Measurements from ENCODE around the gene KLC4.
A peak's percentile ranks its signal among the peaks of the same experiment; 100 is the strongest.

The KLC4 gene

DNA sequence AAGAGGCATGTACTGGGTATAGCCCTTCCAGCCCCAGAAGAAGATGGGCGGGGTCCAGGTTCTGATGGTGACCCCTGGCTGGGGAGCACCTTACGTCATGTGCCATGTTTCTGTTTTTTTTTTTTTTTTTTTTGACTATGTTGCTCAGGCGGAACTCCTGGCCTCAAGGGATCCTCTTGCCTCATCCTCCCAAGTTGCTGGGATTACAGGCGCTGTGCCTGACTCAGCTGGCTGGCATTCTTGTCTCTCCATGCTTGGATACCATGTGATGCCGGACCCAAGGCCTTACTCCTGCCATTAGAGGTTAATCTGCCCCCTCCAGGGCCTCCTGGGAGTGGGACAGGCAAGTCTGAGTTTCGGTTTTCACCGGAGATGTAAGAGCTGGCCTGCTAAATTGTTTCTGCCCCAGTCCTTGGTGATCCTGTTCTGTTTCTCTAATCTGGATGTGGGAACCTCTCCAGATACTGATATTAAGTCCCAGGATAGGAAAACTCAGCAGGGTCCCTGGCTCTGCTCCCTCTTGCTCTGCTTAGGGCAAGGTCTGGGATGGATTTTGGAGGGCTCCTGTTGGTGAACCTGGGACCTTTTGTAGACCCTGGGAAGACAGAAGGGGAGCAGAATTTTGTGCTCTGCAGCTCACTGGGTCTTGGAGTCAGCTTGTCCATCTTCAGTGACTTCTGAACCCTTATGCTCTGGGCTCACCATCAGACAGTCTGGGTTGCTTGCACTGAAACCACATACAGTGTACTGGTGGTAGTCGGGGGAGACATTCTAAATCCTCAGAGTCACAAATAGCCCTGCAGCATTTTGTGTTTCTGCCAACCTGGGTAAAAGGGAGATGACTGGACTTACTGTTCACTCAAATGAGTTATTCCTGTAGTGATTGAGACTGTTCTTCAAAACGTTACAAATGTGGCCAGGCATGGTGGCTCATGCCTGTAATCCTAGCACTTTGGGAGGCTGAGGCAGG is 61.8 kb downstream of the KLC4 start:
- ATAC-seq, result peak; percentile 82
- TF ChIP-seq ZNF70 (CRISPR knock-in tag; IDR thresholded peaks at IDR 0.05) (peak; percentile 19; the same call in 1 of the 2 replicates), OSR1 (CRISPR knock-in tag; IDR thresholded peaks at IDR 0.05) (no peak), RARB (CRISPR knock-in tag; IDR thresholded peaks at IDR 0.05) (no peak), ISL1 (CRISPR knock-in tag; IDR thresholded peaks at IDR 0.05) (0 out of 2 replicates have a peak, but pooled peaks have one; percentile 19), ZFP3 (CRISPR knock-in tag; IDR thresholded peaks at IDR 0.05) (peak; percentile 49; the same call in 1 of the 2 replicates), ZFP30 (CRISPR knock-in tag; IDR thresholded peaks at IDR 0.05) (no peak)

DNA sequence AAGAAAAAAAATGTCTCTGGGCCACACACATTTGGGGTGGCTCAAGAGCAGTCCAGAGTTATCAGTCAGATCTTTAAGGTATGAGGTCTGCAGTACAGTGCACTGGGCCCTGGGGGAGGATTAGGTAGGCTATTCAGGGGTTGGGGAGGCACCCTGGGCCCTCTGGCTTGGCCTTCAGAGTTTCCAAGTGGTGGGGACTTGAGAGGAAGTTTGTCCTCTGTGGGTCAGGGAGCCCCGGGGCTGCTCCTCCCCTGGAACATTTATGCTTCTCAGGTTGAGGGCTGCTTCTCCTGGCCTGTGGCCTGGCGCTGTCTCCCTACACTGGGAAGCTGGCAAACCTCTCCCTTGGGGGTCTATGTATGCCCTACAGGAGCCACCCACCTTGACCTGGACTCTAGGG is 62.7 kb downstream of the KLC4 start:
- no peak for ATAC-seq

DNA sequence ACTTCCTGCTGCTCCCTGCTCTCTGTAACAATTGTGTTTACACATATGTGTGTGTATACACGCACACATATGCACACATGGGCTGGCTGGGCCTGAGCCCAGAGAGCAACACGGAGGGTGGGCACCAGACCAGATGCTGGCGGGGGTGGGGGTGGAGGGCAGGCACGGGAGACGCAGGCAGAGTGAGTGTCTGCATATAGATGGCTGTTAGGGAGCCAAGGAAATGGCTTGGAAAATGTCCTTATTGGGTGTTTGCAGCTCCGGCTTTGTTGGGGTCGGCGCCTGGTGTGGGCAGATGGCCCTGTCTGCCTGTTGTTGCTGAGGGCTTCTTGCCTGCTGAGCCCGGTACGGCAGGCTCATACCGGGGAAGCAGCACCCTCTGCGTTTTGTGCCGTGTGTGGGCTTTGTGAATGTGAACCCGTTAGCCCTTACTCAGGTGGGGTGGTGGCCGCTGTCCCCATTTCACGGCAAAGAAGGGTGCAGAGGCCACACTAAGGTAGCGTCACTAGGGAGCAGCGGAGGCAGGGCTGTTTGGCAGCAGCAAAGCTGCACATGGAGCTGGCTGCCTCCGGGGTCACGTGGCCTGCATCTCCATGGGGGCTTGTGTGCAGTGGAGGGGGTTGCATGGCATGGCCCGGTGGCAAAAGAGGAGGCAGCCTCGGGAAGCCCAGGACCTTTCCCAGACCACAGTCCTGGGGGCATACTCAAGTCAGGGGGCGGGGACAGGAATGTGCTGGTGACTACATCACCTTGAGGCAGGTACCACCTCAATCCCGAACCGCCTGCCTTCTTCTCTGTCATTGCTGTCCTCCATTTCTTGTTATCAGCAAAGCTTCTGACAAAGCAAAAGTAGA is 64.3 kb downstream of the KLC4 start:
- no peak for TF ChIP-seq ZFP30 (CRISPR knock-in tag; IDR thresholded peaks at IDR 0.05)
- TF ChIP-seq, protein P1, sequence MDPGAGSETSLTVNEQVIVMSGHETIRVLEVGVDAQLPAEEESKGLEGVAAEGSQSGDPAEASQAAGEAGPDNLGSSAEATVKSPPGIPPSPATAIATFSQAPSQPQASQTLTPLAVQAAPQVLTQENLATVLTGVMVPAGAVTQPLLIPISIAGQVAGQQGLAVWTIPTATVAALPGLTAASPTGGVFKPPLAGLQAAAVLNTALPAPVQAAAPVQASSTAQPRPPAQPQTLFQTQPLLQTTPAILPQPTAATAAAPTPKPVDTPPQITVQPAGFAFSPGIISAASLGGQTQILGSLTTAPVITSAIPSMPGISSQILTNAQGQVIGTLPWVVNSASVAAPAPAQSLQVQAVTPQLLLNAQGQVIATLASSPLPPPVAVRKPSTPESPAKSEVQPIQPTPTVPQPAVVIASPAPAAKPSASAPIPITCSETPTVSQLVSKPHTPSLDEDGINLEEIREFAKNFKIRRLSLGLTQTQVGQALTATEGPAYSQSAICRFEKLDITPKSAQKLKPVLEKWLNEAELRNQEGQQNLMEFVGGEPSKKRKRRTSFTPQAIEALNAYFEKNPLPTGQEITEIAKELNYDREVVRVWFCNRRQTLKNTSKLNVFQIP (CRISPR knock-in tag; IDR thresholded peaks at IDR 0.05; ENCODE audit: borderline replicate concordance, low read depth), result no peak
- TF ChIP-seq ESRRG (CRISPR knock-in tag; IDR thresholded peaks at IDR 0.05), result no peak
- TF ChIP-seq CSRNP3 (CRISPR knock-in tag; IDR thresholded peaks at IDR 0.05), result no peak
- no peak for TF ChIP-seq SNAI2 (CRISPR knock-in tag; IDR thresholded peaks at IDR 0.05)
- TF ChIP-seq ARNTL (CRISPR knock-in tag; IDR thresholded peaks at IDR 0.05; ENCODE audit: borderline replicate concordance, low read depth), result no peak
- TF ChIP-seq GLIS3 (CRISPR knock-in tag; IDR thresholded peaks at IDR 0.05), result no peak
- no peak for TF ChIP-seq ZNF8 (CRISPR knock-in tag; IDR thresholded peaks at IDR 0.05)
- no peak for ATAC-seq

More for the DNA sequence above, 62.7 kb downstream of the KLC4 start:
- TF ChIP-seq, protein P2, sequence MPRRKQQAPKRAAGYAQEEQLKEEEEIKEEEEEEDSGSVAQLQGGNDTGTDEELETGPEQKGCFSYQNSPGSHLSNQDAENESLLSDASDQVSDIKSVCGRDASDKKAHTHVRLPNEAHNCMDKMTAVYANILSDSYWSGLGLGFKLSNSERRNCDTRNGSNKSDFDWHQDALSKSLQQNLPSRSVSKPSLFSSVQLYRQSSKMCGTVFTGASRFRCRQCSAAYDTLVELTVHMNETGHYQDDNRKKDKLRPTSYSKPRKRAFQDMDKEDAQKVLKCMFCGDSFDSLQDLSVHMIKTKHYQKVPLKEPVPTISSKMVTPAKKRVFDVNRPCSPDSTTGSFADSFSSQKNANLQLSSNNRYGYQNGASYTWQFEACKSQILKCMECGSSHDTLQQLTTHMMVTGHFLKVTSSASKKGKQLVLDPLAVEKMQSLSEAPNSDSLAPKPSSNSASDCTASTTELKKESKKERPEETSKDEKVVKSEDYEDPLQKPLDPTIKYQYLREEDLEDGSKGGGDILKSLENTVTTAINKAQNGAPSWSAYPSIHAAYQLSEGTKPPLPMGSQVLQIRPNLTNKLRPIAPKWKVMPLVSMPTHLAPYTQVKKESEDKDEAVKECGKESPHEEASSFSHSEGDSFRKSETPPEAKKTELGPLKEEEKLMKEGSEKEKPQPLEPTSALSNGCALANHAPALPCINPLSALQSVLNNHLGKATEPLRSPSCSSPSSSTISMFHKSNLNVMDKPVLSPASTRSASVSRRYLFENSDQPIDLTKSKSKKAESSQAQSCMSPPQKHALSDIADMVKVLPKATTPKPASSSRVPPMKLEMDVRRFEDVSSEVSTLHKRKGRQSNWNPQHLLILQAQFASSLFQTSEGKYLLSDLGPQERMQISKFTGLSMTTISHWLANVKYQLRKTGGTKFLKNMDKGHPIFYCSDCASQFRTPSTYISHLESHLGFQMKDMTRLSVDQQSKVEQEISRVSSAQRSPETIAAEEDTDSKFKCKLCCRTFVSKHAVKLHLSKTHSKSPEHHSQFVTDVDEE (CRISPR knock-in tag; IDR thresholded peaks at IDR 0.05), result no peak
- no peak for TF ChIP-seq ESRRG (CRISPR knock-in tag; IDR thresholded peaks at IDR 0.05)
- TF ChIP-seq, protein P1 (CRISPR knock-in tag; IDR thresholded peaks at IDR 0.05; ENCODE audit: borderline replicate concordance, low read depth), result no peak
- no peak for TF ChIP-seq ZNF565 (CRISPR knock-in tag; conservative IDR thresholded peaks at IDR 0.05; ENCODE audit: low read depth)
- no peak for TF ChIP-seq ZFP30 (CRISPR knock-in tag; IDR thresholded peaks at IDR 0.05)
- TF ChIP-seq ISL1 (CRISPR knock-in tag; IDR thresholded peaks at IDR 0.05), result no peak
- TF ChIP-seq, protein P3, sequence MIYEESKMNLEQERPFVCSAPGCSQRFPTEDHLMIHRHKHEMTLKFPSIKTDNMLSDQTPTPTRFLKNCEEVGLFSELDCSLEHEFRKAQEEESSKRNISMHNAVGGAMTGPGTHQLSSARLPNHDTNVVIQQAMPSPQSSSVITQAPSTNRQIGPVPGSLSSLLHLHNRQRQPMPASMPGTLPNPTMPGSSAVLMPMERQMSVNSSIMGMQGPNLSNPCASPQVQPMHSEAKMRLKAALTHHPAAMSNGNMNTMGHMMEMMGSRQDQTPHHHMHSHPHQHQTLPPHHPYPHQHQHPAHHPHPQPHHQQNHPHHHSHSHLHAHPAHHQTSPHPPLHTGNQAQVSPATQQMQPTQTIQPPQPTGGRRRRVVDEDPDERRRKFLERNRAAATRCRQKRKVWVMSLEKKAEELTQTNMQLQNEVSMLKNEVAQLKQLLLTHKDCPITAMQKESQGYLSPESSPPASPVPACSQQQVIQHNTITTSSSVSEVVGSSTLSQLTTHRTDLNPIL (CRISPR knock-in tag; IDR thresholded peaks at IDR 0.05; ENCODE audit: low read depth), result no peak
- TF ChIP-seq ZC3H10 (CRISPR knock-in tag; IDR thresholded peaks at IDR 0.05), result no peak
- TF ChIP-seq GLIS3 (CRISPR knock-in tag; IDR thresholded peaks at IDR 0.05), result no peak
- no peak for TF ChIP-seq TOX (CRISPR knock-in tag; IDR thresholded peaks at IDR 0.05; ENCODE audit: borderline replicate concordance)
- no peak for TF ChIP-seq OSR1 (CRISPR knock-in tag; IDR thresholded peaks at IDR 0.05)
- no peak for TF ChIP-seq ZNF70 (CRISPR knock-in tag; IDR thresholded peaks at IDR 0.05)
- TF ChIP-seq BACH2 (CRISPR knock-in tag; IDR thresholded peaks at IDR 0.05; ENCODE audit: borderline replicate concordance), result no peak
- TF ChIP-seq PPARA (CRISPR knock-in tag; IDR thresholded peaks at IDR 0.05; ENCODE audit: borderline replicate concordance), result no peak
- TF ChIP-seq ARNTL (CRISPR knock-in tag; IDR thresholded peaks at IDR 0.05; ENCODE audit: borderline replicate concordance, low read depth), result no peak
- no peak for TF ChIP-seq SNAI2 (CRISPR knock-in tag; IDR thresholded peaks at IDR 0.05)
- TF ChIP-seq ZNF8 (CRISPR knock-in tag; IDR thresholded peaks at IDR 0.05), result no peak
- no peak for TF ChIP-seq CSDC2 (CRISPR knock-in tag; IDR thresholded peaks at IDR 0.05)
- TF ChIP-seq RARB (CRISPR knock-in tag; IDR thresholded peaks at IDR 0.05), result no peak
- no peak for TF ChIP-seq CSRNP3 (CRISPR knock-in tag; IDR thresholded peaks at IDR 0.05)
